Ovary (tissue), 9 donors: ENCODE results near the gene MRPL18. TPM values are rescaled to one million over a fixed set of nuclear protein-coding genes. Genes with fewer than 3 reads are reported as not detected.

Experiments
- DNase-seq, 5 donors: peaks; one replicate each; pipeline ENCODE4 v3.0.0-alpha.2; 2019 to 2020
- H3K27ac ChIP-seq, 2 donors: fragments of 200-600 bp; one replicate each; pipeline versions ENCODE4 v1.5.1 to v1.8.0; 2019 to 2022
- H3K27me3 ChIP-seq: fragments of 200-600 bp; one replicate; pipeline ENCODE4 v1.8.0; 2022
- H3K36me3 ChIP-seq: fragments of 200-600 bp; sonication (generic); one replicate; pipeline ENCODE4 v1.5.1; 2019
- H3K4me1 ChIP-seq: one replicate; pipeline ENCODE4 v1.8.1; 2013; ENCODE audit warnings: mild to moderate bottlenecking, moderate library complexity; ENCODE audit not compliant: insufficient read depth
- H3K4me3 ChIP-seq: fragments of 200-600 bp; sonication (generic); one replicate; pipeline ENCODE4 v1.5.1; 2017
- H3K9me3 ChIP-seq, 2 donors: fragments of 200-600 bp in 1 of 2; sonication (generic) in 1 of 2; one replicate each; pipeline versions ENCODE4 v1.5.1 to v1.8.1; 2013 to 2019; ENCODE audit warnings: mild to moderate bottlenecking in 1 of 2, moderate library complexity in 1 of 2
- CTCF ChIP-seq, 3 donors: fragments of 450-650 bp in 2 of 3; fragments of 200-600 bp in 1 of 3; IDR thresholded peaks; one replicate each; pipeline versions ENCODE4 v1.5.1 to v1.8.0; 2016 to 2022; ENCODE audit warnings: antibody characterized with exemption in 3 of 3, mild to moderate bottlenecking in 1 of 3
- EP300 ChIP-seq: sonication (generic); formaldehyde crosslinking; IDR thresholded peaks from one replicate; pipeline ENCODE4 v1.6.1; 2017; ENCODE audit warnings: antibody characterized with exemption
- POLR2A ChIP-seq: fragments of 450-650 bp; IDR thresholded peaks from one replicate; pipeline ENCODE4 v1.6.1; 2017; ENCODE audit warnings: antibody characterized with exemption, mild to moderate bottlenecking, moderate library complexity
- WGBS, 3 donors: extraction: QIAGEN DNeasy Blood & Tissue Kit in 1 of 3; methylation state at CpG; one replicate each; pipeline versions ENCODE4 v1.1.5 to v1.1.7; 2013 to 2017; 5-methylcytosine and 5-hydroxymethylcytosine counted together
- intact Hi-C, 4 donors: fragments of 100-400 bp; cut with DNase I; formaldehyde crosslinking; loops; one replicate each; pipeline versions ENCODE4 v1.11.0 to v1.15.1; 2022 to 2023
- polyA plus RNA-seq, 2 donors: library from polyadenylated mRNA; stranded (reverse); fragments of 200-250 nt in 1 of 2; fragments of 350-450 nt in 1 of 2; fragmentation: Illumina TruSeq in 1 of 2; extraction: RNeasy Lipid Tissue Mini Kit (QIAGEN cat#74804) in 1 of 2; gene quantifications; one replicate each; pipeline ENCODE4 v1.2.3, GENCODE V29; 2013 to 2014
- total RNA-seq, 7 donors: library from RNA; depleted of rRNA in 2 of 7; stranded (reverse); fragments of >200 nt in 2 of 7; fragmentation: NEBNext Ultra II Directional in 3 of 7; extraction: Animal tissue kit (Norgen Biotek cat#: 25700) in 3 of 7; gene quantifications; one replicate each; pipeline versions ENCODE4 v1.1.0 to v1.2.4, GENCODE V29; 2016 to 2023
- donor health status: DM: no; HTN: no; CAD: no; lungs with moderate emphysema.
- donor health status: DM: no; HTN: no; CAD: no.
- donor health status: Bipolar disorder and iron deficiency.
- donor health status: DM: yes; HTN: yes; CAD: no.
- donor health status: DM: no; HTN: no; CAD: no.
- donor health status: DM: yes; HTN: yes; CAD: no.

MRPL18 gene
- total and polyA plus RNA-seq, 9 donors: 51.0 to 112 (median 57.5) TPM

- no peaks in the 10 kb centered on the region for H3K9me3 ChIP-seq
- H3K27me3 ChIP-seq: no peaks in the 10 kb centered on the region
- H3K4me3 ChIP-seq: no peak overlapping the region
- H3K36me3 ChIP-seq: no peaks in the 10 kb centered on the region
- peaks cover 1% of the 10 kb centered on the region for H3K4me1 ChIP-seq
- no peak for DNase-seq
- intact Hi-C loops: no loop called here
- WGBS, 3 donors: 47 to 54% (median 48%) methylated on average over 3 of the region's 3 CpGs
- no peak overlapping the region for H3K27ac ChIP-seq
- TF ChIP-seq POLR2A (no peak), CTCF (IDR thresholded peaks at IDR 0.05) (no peak), EP300 (no peak)
Observed at GRCh38 chr6:159778542-159779103, 11.6 kb upstream of the MRPL18 start.

- no peaks in the 10 kb centered on the region for H3K36me3 ChIP-seq
- TF ChIP-seq POLR2A (no peak), CTCF (IDR thresholded peaks at IDR 0.05) (no peak), EP300 (no peak)
- peak in 2 of 5 donors; percentile 27 to 39 for DNase-seq
Observed at GRCh38 chr6:159788276-159788675, 2.0 kb upstream of the MRPL18 start.

DNA sequence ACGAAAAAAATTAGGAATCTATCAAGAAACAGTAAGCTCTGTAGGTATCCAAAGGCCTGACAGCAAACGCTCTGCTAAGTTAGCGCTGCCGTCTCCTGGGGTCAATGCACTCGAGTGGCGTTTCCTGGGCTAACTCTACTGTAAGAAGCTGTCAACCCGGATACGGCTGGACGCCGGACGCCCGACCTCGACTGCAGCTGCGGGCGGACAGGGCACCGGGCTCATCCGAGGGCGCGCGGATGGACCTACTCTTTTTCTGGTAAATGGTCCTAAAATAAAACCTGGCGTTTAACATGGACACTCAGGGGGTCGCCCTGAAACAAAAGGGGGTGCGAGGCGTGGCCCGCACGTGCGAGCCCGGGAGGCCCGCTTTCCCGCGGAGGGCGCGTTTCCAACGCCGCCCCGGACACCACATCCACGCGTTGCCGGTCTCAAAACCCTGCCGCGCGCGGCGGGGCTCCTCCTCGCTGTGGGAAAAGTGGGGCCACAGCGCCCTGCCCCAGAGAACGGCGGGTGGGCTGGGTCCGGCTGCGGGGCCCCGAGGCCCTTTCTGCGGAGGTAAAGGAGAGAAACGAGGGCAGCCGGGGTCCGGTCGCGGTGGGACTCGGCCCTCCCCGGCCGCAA is 1.4 kb upstream of the MRPL18 start:
- peak in 3 of 5 donors; percentile 23 to 46 (median 31) for DNase-seq
- Histone ChIP-seq H3K4me3 (peak overlapping the region; percentile 62), H3K9me3 (no peaks in the 10 kb centered on the region), H3K27ac (peak overlapping the region; percentile 89 to 95), H3K36me3 (no peaks in the 10 kb centered on the region), H3K4me1 (peaks cover 11% of the 10 kb centered on the region), H3K27me3 (no peaks in the 10 kb centered on the region)
- intact Hi-C loops: loop anchor here in 2 of 4 donors (2.0 to 5.0 kb wide), 3 partner anchors 26 to 97 kb away; partner anchors contain the start of genes SOD2 (in 2 of the 2) and ACAT2 (in 1 of the 2)
- 0% methylated on average over 60 of the region's 60 CpGs for WGBS, 3 donors
- TF ChIP-seq EP300 (no peak), POLR2A (no peak), CTCF (IDR thresholded peaks at IDR 0.05) (no peak)

More at GRCh38 chr6:159788276-159788675, 2.0 kb upstream of the MRPL18 start:
- Histone ChIP-seq H3K4me3 (peak overlapping the region; percentile 62), H3K27me3 (no peaks in the 10 kb centered on the region), H3K27ac (no peak overlapping the region), H3K4me1 (peaks cover 11% of the 10 kb centered on the region), H3K9me3 (no peaks in the 10 kb centered on the region)
- intact Hi-C loops: loop anchor here in 2 of 4 donors (2.0 to 5.0 kb wide), 3 partner anchors 25 to 96 kb away; partner anchors contain the start of genes SOD2 (in 2 of the 2) and ACAT2 (in 1 of the 2)
- 5 to 24% (median 9%) methylated on average over 15 of the region's 15 CpGs for WGBS, 3 donors

DNA sequence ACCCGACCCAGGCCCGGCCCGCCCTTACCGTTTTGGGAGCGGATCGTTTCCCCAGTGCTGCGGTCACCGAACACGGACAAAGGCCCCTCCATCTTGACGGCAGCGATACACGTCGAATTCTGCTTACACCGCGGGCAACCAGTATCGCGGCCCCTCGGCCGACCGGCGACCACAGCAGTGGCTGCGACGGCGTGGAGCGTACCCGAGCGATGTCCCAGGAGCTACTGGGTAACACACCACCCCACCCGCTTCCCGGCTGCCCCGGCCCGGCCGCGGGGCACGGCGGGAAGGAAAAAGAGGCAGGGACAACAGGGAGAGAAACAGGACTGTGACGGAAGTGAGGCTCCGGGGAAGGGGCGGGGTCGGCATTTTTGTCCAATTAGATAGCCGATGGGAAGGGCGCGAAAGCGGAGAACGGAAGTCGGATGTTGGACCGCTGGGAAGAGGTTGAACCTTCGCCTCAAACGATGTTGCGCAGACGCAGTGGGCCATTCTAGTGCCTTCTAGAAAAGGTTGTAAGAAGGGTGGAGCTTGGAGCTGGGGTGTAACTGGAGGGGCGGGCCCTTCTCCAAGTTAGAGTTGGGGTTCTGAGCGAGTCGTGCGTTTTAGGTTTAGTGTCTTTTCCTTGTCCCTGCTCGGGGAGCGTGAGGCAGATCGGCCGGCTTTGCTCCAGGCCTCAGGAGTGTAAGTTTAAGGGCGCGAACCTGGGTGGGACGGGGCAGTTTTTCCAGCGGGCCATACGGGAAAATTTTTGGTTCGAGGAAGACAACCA is 704 bp upstream of the MRPL18 start, which contains the start of gene TCP1:
Gene TCP1 (minus strand): TSS at position 226 of the 772 bp plus-strand sequence. CDS start 134 bp downstream, at position 92.
- intact Hi-C loops: loop anchor here in 2 of 4 donors (2.0 to 5.0 kb wide), 4 partner anchors 27 to 97 kb away; partner anchors contain the start of genes SOD2 (in 2 of the 2) and ACAT2 (in 1 of the 2)
- no peaks in the 10 kb centered on the region for H3K36me3 ChIP-seq
- WGBS, 3 donors: 0 to 1% (median 0%) methylated on average over 60 to 64 of the region's 64 CpGs

More for the DNA sequence above, 704 bp upstream of the MRPL18 start, which contains the start of gene TCP1:
- H3K27me3 ChIP-seq: no peaks in the 10 kb centered on the region
- H3K9me3 ChIP-seq: no peaks in the 10 kb centered on the region
- TF ChIP-seq EP300: peak; percentile 21
- TF ChIP-seq CTCF (IDR thresholded peaks at IDR 0.05): peak in 1 of 3 donors; percentile 11
- peak; percentile 93 for TF ChIP-seq POLR2A
- H3K4me1 ChIP-seq: peaks cover 11% of the 10 kb centered on the region
- H3K4me3 ChIP-seq: peak within 1 kb of the TSS; percentile 62
- peak within 1 kb of the TSS; percentile 95 to 97 for H3K27ac ChIP-seq
- DNase-seq: peak; percentile 98 to 100 (median 99)
